IPS DF 6.9 (cell line): Measurements from ENCODE around the gene INPP5A.

Source experiments
- DNase-seq: peaks from one replicate; pipeline ENCODE4 v3.0.0-alpha.2; 2013; ENCODE audit warnings: low read depth, low spot score
- H3K27ac ChIP-seq: one replicate; pipeline ENCODE4 v1.5.1; 2013; ENCODE audit warnings: low read length, control low read depth
- H3K27me3 ChIP-seq: 2 replicates; pipeline ENCODE4 v1.6.1; 2013; ENCODE audit warnings: mild to moderate bottlenecking, low read length; ENCODE audit not compliant: control insufficient read depth, insufficient read depth
- H3K36me3 ChIP-seq: 2 replicates; pipeline ENCODE4 v1.6.1; 2013; ENCODE audit warnings: low read length; ENCODE audit not compliant: control insufficient read depth, insufficient read depth
- H3K4me1 ChIP-seq: 2 replicates; pipeline ENCODE4 v1.6.1; 2013; ENCODE audit warnings: low read length; ENCODE audit not compliant: control insufficient read depth, insufficient read depth
- H3K4me3 ChIP-seq: 2 replicates; pipeline ENCODE4 v1.5.1; 2013; ENCODE audit warnings: mild to moderate bottlenecking, low read length
- H3K9me3 ChIP-seq: 2 replicates; pipeline ENCODE4 v1.6.1; 2013; ENCODE audit warnings: low read length, inconsistent platforms; ENCODE audit not compliant: control insufficient read depth, insufficient read depth
- WGBS: extraction: QIAGEN DNeasy Blood & Tissue Kit; methylation state at CpG from one replicate; pipeline ENCODE4 v1.1.7; 2013; ENCODE audit warnings: mixed read lengths, missing lambda C conversion rate; ENCODE audit not compliant: insufficient read length, insufficient coverage; 5-methylcytosine and 5-hydroxymethylcytosine counted together

INPP5A gene

DNA sequence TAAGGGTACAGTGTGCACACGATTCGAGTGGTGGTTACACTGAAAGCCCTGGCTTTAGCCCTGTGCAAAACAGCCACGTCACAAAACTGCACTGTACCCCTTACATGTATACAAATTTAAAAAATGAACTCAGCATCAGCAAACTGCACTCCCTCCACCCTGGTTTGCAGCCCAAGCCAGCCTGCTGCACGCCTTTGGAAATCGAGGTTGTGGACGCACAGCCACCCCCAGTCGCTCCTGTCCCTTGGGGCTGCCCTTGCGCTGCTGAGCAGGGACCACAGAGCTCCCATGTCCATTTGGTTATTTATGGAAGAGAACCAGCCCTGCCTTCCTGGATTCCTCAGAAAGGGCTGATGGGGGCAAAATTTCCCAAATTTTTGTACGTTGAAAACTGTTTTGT is 98.8 kb downstream of the INPP5A start:
- no CpG with 5 or more reads among the region's 9 CpGs for WGBS
- Histone ChIP-seq H3K27ac (no peak overlapping the region), H3K27me3 (no peaks in the 10 kb centered on the region), H3K9me3 (no peaks in the 10 kb centered on the region), H3K36me3 (no peaks in the 10 kb centered on the region), H3K4me1 (no peaks in the 10 kb centered on the region), H3K4me3 (no peak overlapping the region)
- no peak for DNase-seq

DNA sequence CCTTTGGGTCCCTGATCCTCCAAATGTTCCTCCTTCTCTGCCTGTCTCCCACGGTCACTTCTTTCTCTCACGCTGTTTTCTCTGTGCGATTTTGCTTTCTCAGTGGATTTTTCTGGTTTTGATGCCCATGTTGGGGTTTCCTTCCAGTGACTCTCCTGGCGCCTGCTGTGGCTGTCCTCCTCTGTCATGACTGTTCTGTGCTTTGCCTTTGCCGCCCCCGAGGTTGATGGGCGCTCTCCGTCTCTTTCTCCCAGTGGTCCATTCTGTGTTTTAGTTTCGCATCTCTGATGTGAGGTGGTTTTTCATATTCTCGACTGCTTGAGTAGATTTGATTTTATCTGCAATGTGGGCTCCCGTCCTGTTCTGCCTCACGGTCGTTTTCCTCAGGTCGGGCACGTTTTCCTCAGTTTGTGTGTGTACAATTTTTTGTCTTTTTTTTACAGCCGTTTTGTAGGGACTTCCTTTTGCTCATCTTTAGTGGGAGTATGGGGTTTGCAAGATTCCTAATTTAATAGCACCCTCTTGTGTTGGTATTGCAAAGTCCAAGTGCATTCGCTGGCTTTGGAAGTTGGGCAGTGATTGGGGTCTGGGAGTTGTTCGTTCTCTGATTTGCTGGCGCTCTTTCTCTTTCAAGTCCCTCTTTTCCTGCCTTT is 100.0 kb downstream of the INPP5A start:
- Histone ChIP-seq H3K27me3 (no peaks in the 10 kb centered on the region), H3K27ac (no peak overlapping the region), H3K4me3 (no peak overlapping the region), H3K4me1 (no peaks in the 10 kb centered on the region), H3K9me3 (no peaks in the 10 kb centered on the region), H3K36me3 (no peaks in the 10 kb centered on the region)
- no CpG with 5 or more reads among the region's 19 CpGs for WGBS
- peak; percentile 45 for DNase-seq

- Histone ChIP-seq H3K27ac (no peak overlapping the region), H3K9me3 (no peaks in the 10 kb centered on the region), H3K36me3 (no peaks in the 10 kb centered on the region), H3K4me3 (no peak overlapping the region), H3K4me1 (no peaks in the 10 kb centered on the region), H3K27me3 (no peaks in the 10 kb centered on the region)
- no CpG with 5 or more reads among the region's 8 CpGs for WGBS
- no peak for DNase-seq
Observed at GRCh38 chr10:132638130-132638515, 100.5 kb downstream of the INPP5A start.

DNA sequence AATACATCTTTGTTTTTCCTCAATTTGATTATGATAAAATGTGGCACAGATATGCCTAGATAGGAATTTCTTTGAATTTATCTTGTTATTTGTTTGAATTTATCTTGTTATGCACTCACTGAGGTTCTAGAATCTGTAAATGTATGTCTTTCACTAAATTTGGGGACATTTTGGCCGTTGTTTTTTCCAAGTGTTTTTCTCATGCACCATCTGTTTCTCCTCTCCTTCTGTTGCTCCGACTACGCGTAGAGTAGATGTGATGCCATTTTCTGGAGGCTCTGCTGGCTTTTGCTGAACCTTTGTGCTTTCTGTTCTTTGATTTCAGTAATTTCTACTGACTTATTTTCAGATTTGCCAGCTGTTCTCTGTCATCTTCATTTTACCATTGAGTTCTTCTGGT is 101.9 kb downstream of the INPP5A start:
- H3K4me1 ChIP-seq = no peaks in the 10 kb centered on the region
- no peaks in the 10 kb centered on the region for H3K36me3 ChIP-seq
- H3K27ac ChIP-seq = no peak overlapping the region
- DNase-seq = no peak
- H3K27me3 ChIP-seq = no peaks in the 10 kb centered on the region
- no peak overlapping the region for H3K4me3 ChIP-seq
- no peaks in the 10 kb centered on the region for H3K9me3 ChIP-seq
- WGBS = no CpG with 5 or more reads among the region's 4 CpGs

DNA sequence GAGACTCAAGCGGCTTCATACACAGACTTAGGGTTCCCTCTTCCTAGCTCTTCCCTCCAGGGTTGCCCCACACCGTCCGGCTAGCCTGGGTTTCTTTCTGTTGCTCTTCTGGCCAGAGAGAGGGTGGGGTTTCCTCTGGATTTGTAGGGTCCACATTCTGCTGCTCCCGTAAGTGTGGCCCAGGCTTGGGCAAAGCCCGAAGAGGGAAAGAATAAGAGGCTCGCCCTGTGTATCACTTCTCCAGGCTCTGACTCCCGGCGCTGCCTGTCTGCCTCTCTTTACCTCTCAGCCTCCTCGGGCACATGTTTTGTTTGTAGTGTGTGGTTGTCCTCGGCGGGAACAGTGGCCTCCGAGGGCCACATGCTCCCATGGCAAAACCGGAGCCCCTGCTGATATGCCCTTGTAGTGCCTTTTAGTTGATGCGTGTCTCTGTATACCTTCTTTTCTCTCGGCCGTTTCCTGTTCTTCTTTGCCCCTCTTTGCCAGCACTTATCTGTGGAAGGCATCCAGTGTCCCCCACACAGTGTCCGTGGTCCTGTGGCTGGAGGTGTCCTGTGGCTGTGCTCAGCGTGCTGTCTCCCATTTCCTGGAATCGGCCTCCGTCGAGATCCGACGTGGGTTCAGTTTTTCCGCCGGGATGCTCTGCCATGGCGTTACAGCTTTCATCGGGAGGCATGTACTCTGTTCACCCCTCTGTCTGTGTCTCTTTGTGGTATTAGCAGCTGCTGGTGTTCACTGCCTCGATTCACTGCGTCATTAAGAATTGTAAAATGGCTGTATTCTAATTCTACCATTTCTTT is 102.9 kb downstream of the INPP5A start:
- no peak for DNase-seq
- no peaks in the 10 kb centered on the region for H3K36me3 ChIP-seq
- no peaks in the 10 kb centered on the region for H3K27me3 ChIP-seq
- H3K4me3 ChIP-seq = no peak overlapping the region
- no peaks in the 10 kb centered on the region for H3K4me1 ChIP-seq
- WGBS = no CpG with 5 or more reads among the region's 29 CpGs
- H3K27ac ChIP-seq = no peak overlapping the region
- H3K9me3 ChIP-seq = no peaks in the 10 kb centered on the region

DNA sequence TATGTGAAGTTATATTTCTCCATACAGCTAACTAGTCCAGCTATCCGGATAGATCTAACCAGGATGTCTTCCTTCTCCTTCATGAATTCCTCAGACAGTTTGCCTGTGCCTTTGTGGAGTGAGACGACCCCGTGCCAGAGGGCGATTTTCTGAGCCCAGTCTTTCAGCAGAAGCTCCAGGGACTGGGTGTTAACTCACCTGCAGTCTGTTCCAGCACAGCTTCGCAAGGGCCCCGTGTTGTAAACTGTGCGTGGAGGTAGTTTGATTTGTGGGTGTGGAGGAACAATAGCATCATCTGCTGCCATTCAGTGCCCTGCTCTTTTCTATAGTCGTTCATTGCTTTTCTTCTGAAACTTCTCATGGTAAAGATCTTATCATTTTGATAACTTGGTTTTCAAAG is 103.8 kb downstream of the INPP5A start:
- Histone ChIP-seq H3K9me3 (no peaks in the 10 kb centered on the region), H3K4me3 (no peak overlapping the region), H3K27me3 (no peaks in the 10 kb centered on the region), H3K36me3 (no peaks in the 10 kb centered on the region), H3K4me1 (no peaks in the 10 kb centered on the region), H3K27ac (no peak overlapping the region)
- DNase-seq = no peak
- WGBS = no CpG with 5 or more reads among the region's 8 CpGs

DNA sequence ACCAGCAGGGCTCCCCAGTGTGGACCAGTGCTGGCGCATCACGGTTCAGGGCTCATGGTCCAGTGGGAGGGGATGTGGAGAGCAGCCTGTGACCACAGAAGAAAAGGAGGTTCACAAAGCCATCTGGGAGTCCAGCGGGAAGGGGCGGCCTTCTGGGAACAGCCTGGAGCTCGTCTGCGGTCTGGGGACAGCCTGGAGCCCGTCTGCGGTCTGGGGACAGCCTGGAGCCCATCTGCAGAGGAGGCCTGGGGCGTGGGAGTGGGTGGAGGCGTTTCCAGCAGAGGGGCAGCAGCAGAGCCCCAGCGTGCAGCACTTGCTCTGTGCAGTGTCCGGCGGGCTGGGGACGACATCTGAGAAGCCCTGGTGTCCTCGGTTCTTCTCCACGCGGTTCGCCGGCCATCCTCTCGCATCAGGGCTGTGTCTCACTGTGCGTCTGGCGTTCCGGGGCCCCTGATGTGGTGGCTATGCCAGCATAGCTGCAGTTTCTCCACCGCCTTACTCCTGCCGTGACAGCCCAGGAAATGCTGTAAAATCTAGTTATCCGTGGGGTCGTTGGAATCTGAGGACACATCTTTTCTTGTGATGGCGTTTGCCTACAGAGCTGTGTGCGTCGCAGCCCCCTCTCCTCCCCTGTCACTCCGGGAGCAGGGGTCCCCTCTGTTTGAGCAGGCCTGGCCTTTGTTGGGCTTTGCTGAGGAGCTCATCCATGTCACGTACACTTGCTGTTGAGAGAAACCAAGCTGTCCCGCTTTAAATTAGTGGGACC is 104.6 kb downstream of the INPP5A start:
- WGBS = no CpG with 5 or more reads among the region's 33 CpGs
- Histone ChIP-seq H3K4me3 (no peak overlapping the region), H3K4me1 (no peaks in the 10 kb centered on the region), H3K27ac (no peak overlapping the region), H3K9me3 (no peaks in the 10 kb centered on the region), H3K27me3 (no peaks in the 10 kb centered on the region), H3K36me3 (no peaks in the 10 kb centered on the region)
- no peak for DNase-seq

GRCh38 chr10:132642732-132643008 is 105.1 kb downstream of the INPP5A start:
- H3K4me3 ChIP-seq = no peak overlapping the region
- no peaks in the 10 kb centered on the region for H3K4me1 ChIP-seq
- WGBS = no CpG with 5 or more reads among the region's 11 CpGs
- no peak for DNase-seq
- H3K27me3 ChIP-seq = no peaks in the 10 kb centered on the region
- no peak overlapping the region for H3K27ac ChIP-seq
- H3K36me3 ChIP-seq = no peaks in the 10 kb centered on the region
- H3K9me3 ChIP-seq = no peaks in the 10 kb centered on the region

- Histone ChIP-seq H3K36me3 (no peaks in the 10 kb centered on the region), H3K4me1 (no peaks in the 10 kb centered on the region), H3K27me3 (no peaks in the 10 kb centered on the region), H3K27ac (no peak overlapping the region), H3K4me3 (no peak overlapping the region; the same call in 1 of the 2 replicates), H3K9me3 (no peaks in the 10 kb centered on the region)
- WGBS = no CpG with 5 or more reads among the region's 35 CpGs
- DNase-seq = no peak
Observed at GRCh38 chr10:132643709-132644526, 106.3 kb downstream of the INPP5A start.
